HG02938 (cell line): ENCODE measurements around the gene FBXO11.

Experiments
- ATAC-seq: cut with Tn5 transposase; IDR thresholded peaks from one replicate; pipeline ENCODE4 v1.9.1; 2021; ENCODE audit warnings: mild to moderate bottlenecking, moderate library complexity; ENCODE audit not compliant: unreplicated experiment

The FBXO11 gene

GRCh38 chr2:47741637-47742036 is 164.7 kb downstream of the FBXO11 start:
- ATAC-seq, result no peak

GRCh38 chr2:47741101-47741500 is 165.2 kb downstream of the FBXO11 start:
- ATAC-seq, result no peak
